ENCODE results near the gene SH2B3. TPM values are rescaled to one million over a fixed set of nuclear protein-coding genes. Genes with fewer than 3 reads are reported as not detected.

Gene SH2B3
- total and polyA plus RNA-seq, 2 of the 13 experiments (the other 11 are each of a cell fraction or from before 2014, with no cell fraction given): 6.8 to 6.9 TPM

DNA sequence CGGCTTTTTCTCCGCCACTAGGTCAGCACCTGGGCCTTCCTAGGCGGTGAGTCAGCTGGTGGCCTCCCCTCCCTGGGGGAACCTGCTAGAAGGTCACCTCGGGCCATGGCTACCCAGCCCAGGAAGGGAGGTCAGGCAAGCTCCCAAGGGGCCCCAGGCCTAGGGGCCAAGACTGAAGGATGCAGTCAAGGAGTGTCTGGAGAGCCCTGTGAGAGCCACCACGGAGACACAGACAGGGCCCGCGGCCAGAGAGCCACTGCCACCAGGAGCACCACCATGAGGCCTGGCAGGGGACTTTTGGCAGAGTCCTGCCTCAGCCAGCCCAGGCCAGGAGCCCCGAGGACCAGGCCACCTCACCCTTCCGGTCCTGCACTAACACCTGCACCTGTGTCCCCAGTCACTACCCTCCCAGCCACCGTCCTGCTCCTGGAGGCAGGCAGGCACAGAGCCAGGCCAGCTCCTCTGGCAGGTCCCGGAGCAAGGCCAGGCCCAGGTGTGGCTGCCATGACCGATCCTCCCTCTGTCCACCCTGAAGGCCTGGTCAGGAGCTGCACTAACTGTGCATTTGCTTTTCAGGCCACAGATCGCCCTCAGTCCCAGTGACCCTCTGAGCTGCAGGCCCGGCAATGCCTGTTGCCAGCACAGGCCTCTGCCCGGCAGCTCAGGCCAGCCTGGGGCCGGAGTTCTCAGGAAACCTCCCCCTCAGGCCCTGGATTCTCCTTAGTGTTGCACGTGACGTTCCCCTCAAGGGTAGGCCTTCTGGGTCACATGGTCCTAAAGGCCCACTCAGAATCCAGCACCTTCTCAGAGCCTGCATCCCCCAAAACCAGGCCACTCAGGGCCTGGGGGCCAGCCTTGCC is 43.8 kb upstream of the SH2B3 start (continued):
- TF ChIP-seq AFF4 (CRISPR knock-in tag; IDR thresholded peaks at IDR 0.05) (no peak), ZNF354B (CRISPR knock-in tag; IDR thresholded peaks at IDR 0.05) (no peak), ZNF790 (CRISPR knock-in tag; IDR thresholded peaks at IDR 0.05; ENCODE audit: borderline replicate concordance) (0 out of 2 replicates have a peak, but pooled peaks have one; percentile 53), ZNF563 (CRISPR knock-in tag; IDR thresholded peaks at IDR 0.05) (no peak; the same call in 1 of the 2 replicates), NR2F1 (CRISPR knock-in tag; IDR thresholded peaks at IDR 0.05) (no peak), ZNF44 (CRISPR knock-in tag; IDR thresholded peaks at IDR 0.05) (no peak), MED1 (CRISPR knock-in tag; IDR thresholded peaks at IDR 0.05) (peak; percentile 35; the same call in 1 of the 2 replicates), ZNF12 (CRISPR knock-in tag; IDR thresholded peaks at IDR 0.05) (no peak), ZBTB38 (CRISPR knock-in tag; IDR thresholded peaks at IDR 0.05) (peak; percentile 78; the same call in 1 of the 2 replicates), ZNF18 (CRISPR knock-in tag; IDR thresholded peaks at IDR 0.05; ENCODE audit: insufficient replicate concordance) (no peak), ZNF562 (CRISPR knock-in tag; IDR thresholded peaks at IDR 0.05; ENCODE audit: borderline replicate concordance) (no peak), RFXAP (CRISPR knock-in tag; IDR thresholded peaks at IDR 0.05; ENCODE audit: borderline replicate concordance) (no peak), ZNF263 (CRISPR knock-in tag; IDR thresholded peaks at IDR 0.05) (0 out of 2 replicates have a peak, but pooled peaks have one; percentile 16), ZBTB21 (CRISPR knock-in tag; IDR thresholded peaks at IDR 0.05) (no peak)
- TF ChIP-seq, protein P1, sequence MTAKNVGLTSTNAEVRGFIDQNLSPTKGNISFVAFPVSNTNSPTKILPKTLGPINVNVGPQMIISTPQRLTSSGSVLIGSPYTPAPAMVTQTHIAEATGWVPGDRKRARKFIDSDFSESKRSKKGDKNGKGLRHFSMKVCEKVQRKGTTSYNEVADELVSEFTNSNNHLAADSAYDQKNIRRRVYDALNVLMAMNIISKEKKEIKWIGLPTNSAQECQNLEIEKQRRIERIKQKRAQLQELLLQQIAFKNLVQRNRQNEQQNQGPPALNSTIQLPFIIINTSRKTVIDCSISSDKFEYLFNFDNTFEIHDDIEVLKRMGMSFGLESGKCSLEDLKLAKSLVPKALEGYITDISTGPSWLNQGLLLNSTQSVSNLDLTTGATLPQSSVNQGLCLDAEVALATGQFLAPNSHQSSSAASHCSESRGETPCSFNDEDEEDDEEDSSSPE (CRISPR knock-in tag; IDR thresholded peaks at IDR 0.05): no peak
- TF ChIP-seq, protein P2, sequence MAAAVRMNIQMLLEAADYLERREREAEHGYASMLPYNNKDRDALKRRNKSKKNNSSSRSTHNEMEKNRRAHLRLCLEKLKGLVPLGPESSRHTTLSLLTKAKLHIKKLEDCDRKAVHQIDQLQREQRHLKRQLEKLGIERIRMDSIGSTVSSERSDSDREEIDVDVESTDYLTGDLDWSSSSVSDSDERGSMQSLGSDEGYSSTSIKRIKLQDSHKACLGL (CRISPR knock-in tag; IDR thresholded peaks at IDR 0.05): no peak
- TF ChIP-seq, protein P3, sequence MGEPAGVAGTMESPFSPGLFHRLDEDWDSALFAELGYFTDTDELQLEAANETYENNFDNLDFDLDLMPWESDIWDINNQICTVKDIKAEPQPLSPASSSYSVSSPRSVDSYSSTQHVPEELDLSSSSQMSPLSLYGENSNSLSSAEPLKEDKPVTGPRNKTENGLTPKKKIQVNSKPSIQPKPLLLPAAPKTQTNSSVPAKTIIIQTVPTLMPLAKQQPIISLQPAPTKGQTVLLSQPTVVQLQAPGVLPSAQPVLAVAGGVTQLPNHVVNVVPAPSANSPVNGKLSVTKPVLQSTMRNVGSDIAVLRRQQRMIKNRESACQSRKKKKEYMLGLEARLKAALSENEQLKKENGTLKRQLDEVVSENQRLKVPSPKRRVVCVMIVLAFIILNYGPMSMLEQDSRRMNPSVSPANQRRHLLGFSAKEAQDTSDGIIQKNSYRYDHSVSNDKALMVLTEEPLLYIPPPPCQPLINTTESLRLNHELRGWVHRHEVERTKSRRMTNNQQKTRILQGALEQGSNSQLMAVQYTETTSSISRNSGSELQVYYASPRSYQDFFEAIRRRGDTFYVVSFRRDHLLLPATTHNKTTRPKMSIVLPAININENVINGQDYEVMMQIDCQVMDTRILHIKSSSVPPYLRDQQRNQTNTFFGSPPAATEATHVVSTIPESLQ (CRISPR knock-in tag; conservative IDR thresholded peaks at IDR 0.05): no peak

Measured in HepG2 (cell line).